Measurements from ENCODE around the gene MRPL20.
"Not testable (repeated sequence)": the region's sequence is repeated elsewhere in the genome, so short reads cannot be mapped to it uniquely, and the experiment has no call there.

Gene MRPL20

DNA sequence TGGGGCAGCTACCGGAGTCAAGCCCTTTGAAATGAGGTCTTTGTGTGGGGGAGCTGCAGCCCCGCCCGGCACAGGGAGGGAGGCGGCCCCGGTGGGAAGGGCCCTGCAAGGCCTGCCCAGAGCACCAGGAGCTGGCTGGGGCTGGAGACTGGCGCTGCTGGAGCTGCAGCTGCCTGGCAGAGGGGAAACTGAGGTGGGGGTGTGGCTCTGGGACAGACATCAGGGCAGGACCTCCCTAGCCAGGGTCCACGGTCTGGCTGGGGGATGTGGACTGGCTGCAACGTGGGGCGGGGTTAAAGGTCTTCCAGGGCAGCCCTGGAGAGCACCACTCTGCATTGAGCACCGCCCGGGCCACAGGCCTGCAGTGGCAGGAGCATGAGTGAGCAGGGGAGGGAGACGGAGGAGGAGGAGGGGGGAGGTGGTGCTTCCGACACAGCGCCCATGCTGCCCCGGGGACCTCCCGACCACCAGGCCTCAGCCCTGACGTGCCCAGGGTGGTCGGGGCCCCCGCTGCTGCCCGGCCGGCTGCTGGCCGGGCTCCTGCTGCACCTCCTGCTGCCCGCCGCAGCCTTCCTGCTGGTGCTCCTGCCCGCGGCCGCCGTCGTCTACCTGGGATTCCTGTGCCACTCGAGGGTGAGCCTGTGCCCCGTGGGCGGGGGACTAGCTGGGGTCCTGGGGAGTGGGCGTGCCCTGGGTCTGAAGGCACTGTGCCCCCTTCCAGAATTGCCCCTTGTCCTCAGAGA lies 18.8 kb upstream of the MRPL20 start:
- no peak for DNase-seq (ENCODE audit: low read depth)

DNA sequence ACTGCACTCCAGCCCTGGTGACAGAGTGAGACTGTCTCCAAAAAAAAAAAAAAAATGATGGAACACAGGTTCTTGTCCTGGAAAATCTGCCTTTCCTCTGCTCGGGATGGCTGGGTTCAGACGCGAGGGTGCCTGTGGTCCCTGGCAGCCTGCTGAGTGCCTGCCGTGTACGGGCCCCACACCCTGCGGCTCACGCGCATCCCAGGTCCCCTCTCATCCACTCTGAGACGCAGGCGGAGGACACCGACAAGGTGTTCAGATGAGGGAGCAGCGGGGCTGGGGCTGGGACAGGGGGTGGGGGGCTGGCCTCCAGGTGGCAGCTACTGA lies 18.3 kb upstream of the MRPL20 start:
- DNase-seq (ENCODE audit: low read depth), result no peak

- DNase-seq (ENCODE audit: low read depth), result no peak
Measured at GRCh38 chr1:1424707-1425106, 17.6 kb upstream of the MRPL20 start.

- no peak for DNase-seq (ENCODE audit: low read depth)
Measured at GRCh38 chr1:1423245-1423597, 16.1 kb upstream of the MRPL20 start.

DNA sequence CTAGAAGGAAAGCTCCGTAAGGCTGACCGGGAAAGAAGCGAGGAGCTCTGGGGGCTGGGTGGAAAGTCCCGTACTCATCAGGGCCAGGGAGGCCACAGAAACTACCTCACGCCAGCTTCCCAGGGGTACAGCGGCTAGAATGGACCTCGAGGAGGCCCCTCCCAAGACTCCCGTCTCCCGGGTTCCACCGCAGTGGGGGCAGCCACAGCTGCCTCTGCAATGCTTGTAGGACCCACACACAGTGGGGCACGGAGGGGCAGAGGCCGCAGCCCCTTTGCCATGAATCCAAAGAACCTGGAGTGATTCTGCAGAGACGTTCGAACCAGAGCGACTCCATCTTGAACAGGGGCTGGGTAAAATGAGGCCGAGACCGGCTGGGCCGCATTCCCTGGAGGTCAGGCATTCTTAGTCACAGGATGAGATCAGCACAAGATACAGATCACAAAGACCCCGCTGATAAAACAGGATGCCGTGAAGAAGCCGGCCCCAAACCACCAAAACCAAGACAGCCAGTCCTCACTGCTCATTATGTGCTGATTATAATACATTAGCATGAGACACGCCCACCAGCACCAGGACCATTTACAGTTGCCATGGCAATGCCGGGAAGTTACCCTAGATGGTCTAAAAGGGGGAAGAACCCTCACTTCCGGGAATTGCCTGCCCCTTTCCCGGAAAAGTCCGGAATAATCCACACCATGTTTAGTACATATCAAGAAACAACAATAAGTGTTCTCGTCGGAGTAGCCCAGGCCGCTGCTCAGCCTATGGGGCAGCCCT lies 15.6 kb upstream of the MRPL20 start:
- no peak for DNase-seq (ENCODE audit: low read depth)

- DNase-seq (ENCODE audit: low read depth), result no peak
Measured at GRCh38 chr1:1421907-1422464, 14.9 kb upstream of the MRPL20 start.

- no peak for DNase-seq (ENCODE audit: low read depth)
Measured at GRCh38 chr1:1421147-1421906, 14.2 kb upstream of the MRPL20 start, which contains the start of gene ANKRD65. ANKRD65 (minus strand) TSS chr1:1421276; CDS start chr1:1421005, 271 bp downstream.

DNA sequence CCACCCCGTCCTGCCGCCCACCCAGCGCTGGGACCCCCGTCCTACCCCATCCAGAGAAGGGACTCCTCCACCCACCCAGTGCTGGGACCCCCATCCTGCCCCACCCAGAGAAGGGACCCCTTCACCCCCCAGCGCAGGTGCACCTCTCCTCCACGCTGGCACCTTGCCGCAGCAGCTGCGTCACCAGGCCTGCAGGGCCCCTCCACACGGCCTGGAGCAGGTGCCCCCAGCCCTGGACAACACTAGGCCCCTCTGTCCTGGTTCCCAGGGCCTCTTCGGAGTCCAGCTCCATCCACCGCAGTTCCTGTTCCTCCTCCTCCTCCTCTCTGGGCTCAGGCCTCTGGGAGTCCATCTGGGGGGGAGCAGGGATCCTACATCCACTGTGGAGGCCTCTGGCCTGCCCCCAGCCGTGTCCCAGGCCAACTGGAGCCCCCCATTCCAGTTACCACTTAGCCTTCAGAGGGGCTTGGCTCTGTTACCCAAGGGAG lies 13.6 kb upstream of the MRPL20 start:
- DNase-seq (ENCODE audit: low read depth), result no peak

- DNase-seq (ENCODE audit: low read depth), result no peak
Measured at GRCh38 chr1:1419813-1420653, 12.9 kb upstream of the MRPL20 start.

GRCh38 chr1:1419363-1419812 lies 12.3 kb upstream of the MRPL20 start:
- DNase-seq (ENCODE audit: low read depth), result no peak

DNA sequence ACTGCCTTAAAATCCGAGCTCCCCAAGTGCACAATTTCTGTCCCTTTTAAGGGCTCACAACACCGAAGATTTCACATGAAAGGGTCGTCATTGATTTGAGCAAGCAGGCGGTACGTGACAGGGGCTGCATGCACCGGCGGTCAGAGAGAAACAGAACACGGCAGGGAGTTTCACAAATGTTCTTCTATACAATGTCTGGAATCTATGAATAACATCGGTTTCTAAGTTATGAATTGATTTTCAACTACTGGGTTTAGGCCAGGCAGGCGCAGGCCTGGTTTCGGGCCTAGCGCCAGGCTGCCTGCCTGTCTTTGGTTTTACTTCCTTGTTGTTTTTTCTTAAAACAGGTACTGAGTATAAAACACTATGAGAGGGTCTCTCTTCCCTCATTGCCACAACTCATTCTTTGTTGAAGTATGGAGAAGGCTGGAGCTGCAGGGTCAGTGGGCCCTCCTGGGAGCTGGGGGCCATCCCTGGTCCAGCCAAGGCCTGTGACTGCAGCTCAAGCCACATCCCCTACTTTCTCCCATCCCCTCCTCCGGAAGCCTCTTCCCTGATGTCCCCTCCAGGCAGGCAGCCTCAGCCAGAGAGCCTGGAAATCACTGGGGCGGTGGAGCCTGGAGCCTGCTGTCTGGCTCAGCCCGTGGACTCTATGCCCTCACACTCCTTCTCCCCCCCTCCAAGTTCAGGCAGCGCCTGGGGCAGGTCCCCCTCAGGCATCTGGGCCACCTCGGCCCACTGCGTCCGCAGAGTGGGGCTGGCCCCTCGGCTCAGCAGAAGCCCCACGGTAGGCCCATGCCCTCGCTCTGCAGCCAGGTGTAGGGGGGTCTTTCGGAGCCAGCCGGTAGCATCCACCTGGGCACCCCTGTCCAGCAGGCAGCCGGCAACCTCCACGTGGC lies 11.6 kb upstream of the MRPL20 start:
- DNase-seq (ENCODE audit: low read depth), result no peak

DNA sequence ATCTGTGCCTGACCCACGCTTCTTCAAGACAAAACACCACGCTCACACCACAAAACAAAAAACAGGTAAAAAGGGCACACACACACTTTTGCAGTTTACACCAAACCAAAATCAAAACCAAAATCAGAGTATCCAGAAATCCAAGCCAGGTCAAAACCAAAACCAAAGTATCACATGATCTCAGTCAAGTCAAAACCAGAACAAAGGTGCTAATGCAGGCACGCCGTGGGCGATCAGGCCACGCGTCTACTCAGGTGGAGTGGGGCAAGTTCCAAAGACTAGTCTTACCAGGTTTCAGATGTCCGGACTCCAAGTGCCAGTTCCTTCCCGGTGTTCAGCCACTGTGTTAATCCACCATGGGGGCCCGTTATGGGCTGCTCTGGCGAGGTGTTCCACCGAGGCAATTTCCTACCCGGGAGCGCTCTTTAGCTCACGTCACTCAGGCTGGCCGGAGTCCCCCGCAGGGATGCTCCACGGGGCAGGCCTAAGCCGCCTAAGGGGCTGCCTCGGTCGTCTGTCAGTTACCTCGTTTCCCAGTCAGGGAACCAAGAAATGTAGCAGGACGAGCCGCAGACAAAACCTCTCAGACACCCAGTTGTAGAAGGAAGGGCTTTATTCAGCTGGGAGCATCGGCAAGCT lies 10.9 kb upstream of the MRPL20 start:
- DNase-seq (ENCODE audit: low read depth), result not testable (repeated sequence)

- DNase-seq (ENCODE audit: low read depth), result not testable (repeated sequence)
Measured at GRCh38 chr1:1417396-1417795, 10.3 kb upstream of the MRPL20 start.

- no peak for DNase-seq (ENCODE audit: low read depth)
Measured at GRCh38 chr1:1415751-1416150, 8.7 kb upstream of the MRPL20 start.

- not testable (repeated sequence) for DNase-seq (ENCODE audit: low read depth)
Measured at GRCh38 chr1:1412311-1412902, 5.3 kb upstream of the MRPL20 start.

GRCh38 chr1:1411626-1412025 lies 4.5 kb upstream of the MRPL20 start:
- no peak for DNase-seq (ENCODE audit: low read depth)

DNA sequence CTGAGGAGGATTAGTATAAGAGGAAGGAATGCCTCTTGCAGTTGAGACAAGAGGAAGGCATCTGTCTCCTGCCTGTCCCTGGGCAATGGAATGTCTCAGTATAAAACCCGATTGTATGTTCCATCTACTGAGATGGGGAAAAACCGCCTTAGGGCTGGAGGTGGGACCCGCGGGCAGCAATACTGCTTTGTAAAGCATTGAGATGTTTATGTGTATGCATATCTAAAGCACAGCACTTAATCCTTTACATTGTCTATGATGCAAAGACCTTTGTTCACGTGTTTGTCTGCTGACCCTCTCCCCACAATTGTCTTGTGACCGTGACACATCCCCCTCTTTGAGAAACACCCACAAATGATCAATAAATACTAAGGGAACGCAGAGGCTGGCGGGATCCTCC lies 3.1 kb upstream of the MRPL20 start:
- not testable (repeated sequence) for DNase-seq (ENCODE audit: low read depth)

- DNase-seq (ENCODE audit: low read depth), result no peak
Measured at GRCh38 chr1:1407636-1408318, 684 bp upstream of the MRPL20 start.
